GM19328 (cell line): ENCODE data around the gene CMTR1.
"Not testable (repeated sequence)": the region's sequence is repeated elsewhere in the genome, so short reads cannot be mapped to it uniquely, and the experiment has no call there.

ENCODE experiments used
- ATAC-seq: cut with Tn5 transposase; IDR thresholded peaks from one replicate; pipeline ENCODE4 v1.9.1; 2021; ENCODE audit warnings: mild to moderate bottlenecking, moderate library complexity; ENCODE audit not compliant: unreplicated experiment

The CMTR1 gene

DNA sequence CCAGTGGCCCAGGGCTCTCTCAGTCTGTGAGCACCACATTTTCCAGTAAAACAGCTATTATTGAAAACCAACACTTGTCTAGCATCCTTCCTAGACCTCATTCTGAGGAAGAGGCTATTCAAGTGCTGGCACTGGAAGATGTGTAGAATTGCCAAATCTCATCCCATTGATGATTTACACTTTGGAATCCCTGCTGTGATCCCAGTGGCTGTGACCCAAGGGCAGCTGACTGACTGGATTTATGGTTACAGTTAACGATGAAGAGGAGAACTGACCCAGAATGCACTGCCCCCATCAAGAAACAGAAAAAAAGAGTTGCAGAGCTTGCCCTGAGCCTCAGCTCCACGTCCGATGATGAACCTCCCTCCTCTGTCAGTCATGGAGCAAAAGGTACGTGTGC lies 2.4 kb downstream of the CMTR1 start:
- ATAC-seq = no peak

- ATAC-seq = no peak
These were observed 2.8 kb downstream of the CMTR1 start for GRCh38 chr6:37435816-37436215.

GRCh38 chr6:37438930-37439329 lies 5.9 kb downstream of the CMTR1 start:
- ATAC-seq = no peak

- no peak for ATAC-seq
These were observed 8.6 kb downstream of the CMTR1 start for GRCh38 chr6:37441651-37442050.

- ATAC-seq = no peak
These were observed 9.6 kb downstream of the CMTR1 start for GRCh38 chr6:37442416-37443215.

DNA sequence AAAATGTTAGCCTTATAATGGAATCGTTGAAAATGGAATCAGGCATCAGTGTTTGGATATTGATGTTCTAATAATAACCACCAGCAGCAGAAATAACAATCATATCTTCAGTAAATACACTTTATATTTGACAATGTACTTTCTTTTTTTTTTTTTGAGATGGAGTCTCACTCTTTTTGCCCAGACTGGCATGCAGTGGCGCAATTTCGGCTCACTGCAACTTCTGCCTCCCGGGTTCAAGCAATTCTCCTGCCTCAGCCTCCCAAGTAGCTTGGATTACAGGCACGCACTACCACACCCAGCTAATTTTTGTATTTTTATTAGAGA lies 10.2 kb downstream of the CMTR1 start:
- not testable (repeated sequence) for ATAC-seq

- no peak for ATAC-seq
These were observed 17.0 kb downstream of the CMTR1 start for GRCh38 chr6:37449984-37450383.

- ATAC-seq = no peak
These were observed 18.6 kb downstream of the CMTR1 start for GRCh38 chr6:37451441-37452193.

- no peak for ATAC-seq
These were observed 19.5 kb downstream of the CMTR1 start for GRCh38 chr6:37452522-37452921.

- ATAC-seq = no peak
These were observed 21.6 kb downstream of the CMTR1 start for GRCh38 chr6:37454420-37455140.

DNA sequence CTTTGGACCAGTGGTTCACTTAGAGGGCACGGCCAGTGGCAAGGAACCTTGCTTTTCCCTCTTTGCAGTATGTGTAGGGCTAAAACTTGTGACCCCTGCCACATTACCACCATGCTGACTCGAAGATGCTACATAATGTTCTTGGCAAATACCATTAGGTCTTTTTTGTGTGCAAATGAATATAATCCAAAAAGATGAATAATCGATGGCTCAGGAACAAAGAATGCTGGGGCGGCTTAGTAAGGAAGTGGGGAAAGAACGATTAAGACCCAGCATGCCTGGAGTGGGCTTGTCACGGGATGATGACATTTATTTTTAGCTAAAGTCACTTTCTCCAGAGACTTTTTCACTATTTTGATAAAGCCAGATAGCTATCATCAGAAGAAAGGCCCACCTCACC lies 23.1 kb downstream of the CMTR1 start:
- no peak for ATAC-seq

- ATAC-seq = no peak
These were observed 24.0 kb downstream of the CMTR1 start for GRCh38 chr6:37456816-37457560.

DNA sequence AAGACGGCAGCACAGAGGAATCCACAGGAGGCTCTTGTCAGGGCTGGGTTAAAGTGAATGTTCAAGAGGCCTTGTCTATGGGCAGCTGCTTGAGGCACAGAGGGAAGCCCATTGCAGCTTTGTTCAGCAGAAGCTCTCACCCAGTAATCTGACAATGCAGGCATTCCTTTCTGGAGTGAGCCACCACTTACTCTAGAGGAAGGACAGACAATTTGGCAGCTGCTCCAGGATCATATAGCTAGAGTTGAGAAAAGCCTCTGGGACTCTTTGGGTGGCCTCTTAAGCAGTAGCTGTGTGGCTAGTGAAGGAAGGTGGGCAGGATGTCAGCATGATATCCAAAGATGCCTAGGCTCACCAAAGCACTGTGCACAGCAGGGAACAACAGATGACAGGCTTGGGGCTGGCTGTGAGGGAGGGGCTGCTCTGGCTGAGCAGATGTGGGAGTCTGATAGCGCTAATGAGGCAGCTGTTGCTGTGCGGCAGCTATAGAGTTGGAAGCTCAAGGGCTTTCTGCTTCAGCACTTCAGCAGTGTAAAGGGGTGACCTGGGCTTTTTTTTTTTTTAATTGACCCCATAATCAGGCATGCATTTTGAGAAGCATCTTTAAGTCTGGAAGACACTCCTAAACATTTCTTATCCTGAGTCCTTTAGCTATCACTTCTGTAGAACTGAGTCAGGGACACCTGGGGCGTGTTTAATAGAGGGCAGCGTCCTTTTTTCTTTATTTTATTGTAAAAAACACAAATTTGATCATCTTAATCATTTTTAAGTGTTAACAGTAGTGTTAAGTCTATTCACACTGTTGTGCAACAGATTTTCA lies 27.2 kb downstream of the CMTR1 start:
- ATAC-seq = no peak

DNA sequence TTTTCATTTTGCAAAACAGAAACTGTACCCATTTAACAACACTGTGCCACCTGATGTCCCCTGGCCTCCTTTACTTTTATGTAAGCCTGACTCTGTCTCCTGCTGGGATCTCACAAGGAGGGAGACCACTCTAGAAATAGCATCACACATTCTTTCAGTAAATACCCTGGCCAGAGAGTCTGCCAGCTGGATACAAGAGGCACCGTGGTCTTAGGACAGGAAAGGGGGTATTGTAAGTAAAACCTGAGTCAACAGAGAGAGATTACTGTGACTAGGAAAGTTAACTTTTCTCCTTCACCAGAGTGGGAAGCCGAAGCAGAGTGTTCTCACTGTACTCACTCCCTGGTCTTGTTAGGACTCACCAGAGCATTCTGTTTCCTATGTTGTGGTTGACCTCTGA lies 27.8 kb downstream of the CMTR1 start:
- ATAC-seq = no peak

DNA sequence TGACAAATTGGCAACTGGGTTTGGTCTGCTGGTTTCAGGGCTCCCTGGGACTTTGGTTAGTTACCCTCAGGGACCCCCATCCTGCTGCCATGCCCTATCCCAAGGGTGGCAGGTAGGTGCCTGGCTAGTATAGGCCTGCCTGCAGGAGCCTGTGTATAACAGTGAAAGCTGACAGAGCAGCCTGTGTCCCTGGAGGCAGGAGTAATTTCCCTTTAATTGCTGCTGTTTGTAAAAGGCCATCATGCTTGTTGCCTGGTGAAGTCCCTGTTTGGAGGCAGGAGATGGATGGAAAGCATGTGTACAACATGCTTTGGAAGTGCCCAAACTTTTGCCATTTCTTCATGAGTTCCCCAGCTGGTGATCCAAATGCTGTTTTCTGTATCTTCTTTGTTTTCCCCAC lies 30.1 kb downstream of the CMTR1 start:
- ATAC-seq = no peak

GRCh38 chr6:37467718-37468117 lies 34.7 kb downstream of the CMTR1 start:
- no peak for ATAC-seq

DNA sequence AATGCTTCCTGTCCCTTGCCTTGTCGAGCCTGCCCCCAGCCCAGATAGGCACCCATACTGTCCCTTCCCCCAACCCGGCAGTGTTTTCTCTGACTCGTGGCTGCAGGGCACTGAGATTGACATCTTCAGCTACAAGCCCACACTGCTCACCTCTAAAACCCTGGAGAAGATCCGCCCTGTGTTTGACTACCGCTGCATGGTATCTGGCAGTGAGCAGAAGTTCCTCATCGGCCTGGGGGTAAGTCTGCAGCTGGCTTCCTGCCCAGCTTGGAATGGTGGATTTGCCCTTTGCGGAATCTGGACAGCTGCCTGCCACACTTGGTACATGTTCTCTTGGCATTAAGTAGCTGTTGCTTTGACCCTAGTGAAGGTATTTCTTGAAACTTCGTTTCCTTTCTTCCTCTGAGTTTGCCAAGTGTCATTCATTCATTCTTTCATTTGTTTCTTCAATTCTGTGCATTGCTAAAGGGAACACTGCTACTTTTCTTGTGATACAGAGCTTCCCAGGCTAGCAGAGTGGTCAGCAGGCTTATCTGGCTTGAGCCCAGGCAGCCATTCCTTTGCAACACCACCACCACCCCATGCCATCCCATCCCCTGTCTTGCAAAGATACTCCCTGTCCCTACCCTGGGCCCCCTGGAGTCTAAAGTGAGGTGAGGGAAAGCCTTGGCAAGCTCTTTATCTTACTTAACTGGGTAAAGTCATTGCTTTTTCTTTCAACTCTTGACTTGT lies 40.5 kb downstream of the CMTR1 start:
- ATAC-seq = no peak

GRCh38 chr6:37474316-37474715 lies 41.3 kb downstream of the CMTR1 start:
- no peak for ATAC-seq

- ATAC-seq = no peak
These were observed 44.2 kb downstream of the CMTR1 start for GRCh38 chr6:37477191-37477590.
